K562 (cell line): Measurements from ENCODE around the gene CDH16. TPM values are rescaled to one million over a fixed set of nuclear protein-coding genes. Genes with fewer than 3 reads are reported as not detected.

ENCODE experiments used
- AFF1 ChIP-seq, 2 experiments: fragments of 450-650 bp; IDR thresholded peaks; 2 replicates each; pipeline ENCODE4 v1.6.1; 2018; ENCODE audit warnings: mild to moderate bottlenecking in 2 of 2, low read depth in 1 of 2; ENCODE audit not compliant: partially characterized antibody in 2 of 2
- BRF1 ChIP-seq: IDR thresholded peaks from 3 replicates; pipeline ENCODE4 v1.6.1; 2011; ENCODE audit warnings: borderline replicate concordance, mild to moderate bottlenecking; ENCODE audit not compliant: insufficient read length; ENCODE audit errors: extremely low read depth
- NBN ChIP-seq: fragments of 450-650 bp; IDR thresholded peaks from 2 replicates; pipeline ENCODE4 v1.6.1; 2016; ENCODE audit warnings: low read depth, mild to moderate bottlenecking
- NCOR1 ChIP-seq: fragments of 450-650 bp; IDR thresholded peaks from 2 replicates; pipeline ENCODE4 v1.6.1; 2016; ENCODE audit warnings: mild to moderate bottlenecking, moderate library complexity
- NRF1 ChIP-seq, 2 experiments: fragments of 450-650 bp; IDR thresholded peaks in 1 of 2; conservative IDR thresholded peaks in 1 of 2; 2 replicates each; pipeline ENCODE4 v1.6.1; 2014; ENCODE audit warnings: mild to moderate bottlenecking in 2 of 2
- PCBP2 ChIP-seq: fragments of 200-400 bp; formaldehyde crosslinking; IDR thresholded peaks from 2 replicates; pipeline ENCODE4 v1.6.1; 2018; ENCODE audit warnings: low read length, low read depth, mild to moderate bottlenecking, moderate library complexity; ENCODE audit not compliant: poor library complexity, severe bottlenecking
- RNF219 ChIP-seq: fragments of 250-450 bp; sonication (Bioruptor Pico); IDR thresholded peaks from 2 replicates; pipeline ENCODE4 v1.5.0; 2022; ENCODE audit warnings: mild to moderate bottlenecking
- SIX5 ChIP-seq, 2 experiments: IDR thresholded peaks; 2 replicates each; pipeline ENCODE4 v1.6.1; 2011; ENCODE audit warnings: low read length in 2 of 2, borderline replicate concordance in 1 of 2, low read depth in 1 of 2, mild to moderate bottlenecking in 1 of 2, moderate library complexity in 1 of 2; ENCODE audit not compliant: insufficient read depth in 1 of 2
- SMARCE1 ChIP-seq: fragments of 450-650 bp; IDR thresholded peaks from 2 replicates; pipeline ENCODE4 v1.7.1; 2016; ENCODE audit warnings: mild to moderate bottlenecking
- SOX6 ChIP-seq: fragments of 450-650 bp; IDR thresholded peaks from 2 replicates; pipeline ENCODE4 v1.6.1; 2014; ENCODE audit warnings: mild to moderate bottlenecking
- SREBF1 ChIP-seq: fragments of 150-350 bp; IDR thresholded peaks from 2 replicates; pipeline ENCODE4 v1.6.1; 2014; ENCODE audit warnings: antibody characterized with exemption, low read depth, low read length, borderline replicate concordance
- ZFP30 ChIP-seq: fragments of 250-450 bp; sonication (Bioruptor Pico); IDR thresholded peaks from 2 replicates; pipeline ENCODE4 v1.8.0; 2022; ENCODE audit warnings: moderate library complexity, mild to moderate bottlenecking, inconsistent platforms, borderline replicate concordance
- ZNF146 ChIP-seq: IDR thresholded peaks from one replicate; pipeline ENCODE4 v1.6.1; 2018; ENCODE audit warnings: missing compliant biosample characterization; ENCODE audit not compliant: unreplicated experiment
- ZNF165 ChIP-seq: fragments of 250-450 bp; sonication (Bioruptor Pico); IDR thresholded peaks from 2 replicates; pipeline ENCODE4 v1.4.0; 2020; ENCODE audit warnings: borderline replicate concordance
- ZNF263 ChIP-seq: sonication (generic); formaldehyde crosslinking; IDR thresholded peaks from 2 replicates; pipeline ENCODE4 v1.8.0; 2022; ENCODE audit warnings: mild to moderate bottlenecking, missing genetic modification reagents, borderline replicate concordance
- ZNF551 ChIP-seq: fragments of 250-450 bp; sonication (Bioruptor Pico); IDR thresholded peaks from 2 replicates; pipeline ENCODE4 v1.5.0; 2021; ENCODE audit warnings: mild to moderate bottlenecking, moderate library complexity
- ZNF586 ChIP-seq: fragments of 450-650 bp; formaldehyde crosslinking; conservative IDR thresholded peaks from 2 replicates; pipeline ENCODE4 v1.4.0; 2020; ENCODE audit warnings: mild to moderate bottlenecking, moderate library complexity
- polyA plus RNA-seq, 8 experiments: library from polyadenylated mRNA; depleted of rRNA in 4 of 8; stranded (reverse) in 5 of 8; unstranded in 3 of 8; fragments of >200 nt; fragmentation: Nextera tagmentation in 2 of 8; fragmentation: Illumina TruSeq in 1 of 8; extraction: Ambion mirVana in 2 of 8; extraction: Trizol in 1 of 8; gene quantifications; 2 replicates each; pipeline versions ENCODE4 v1.2.1 to v1.2.3, GENCODE V29; 2011 to 2014; ENCODE audit warnings: inconsistent platforms in 1 of 8, missing spikeins in 1 of 8
- total RNA-seq, 7 experiments: library from RNA; depleted of rRNA in 6 of 7; stranded (reverse); fragments of >200 nt in 6 of 7; fragmentation: Illumina TruSeq in 2 of 7; extraction: Trizol in 2 of 7; gene quantifications; 2 replicates each; pipeline versions ENCODE4 v1.2.1 to v1.2.3, GENCODE V29; 2011 to 2021; ENCODE audit warnings: low replicate concordance in 1 of 7
- TF ChIP-seq, protein P1 (sequence below): IDR thresholded peaks from 2 replicates; pipeline ENCODE4 v1.6.1; 2011; ENCODE audit not compliant: insufficient read length; ENCODE audit errors: extremely low read depth

CDH16 gene
- total and polyA plus RNA-seq, 9 of the 15 experiments (the other 6 are each of a cell fraction or from before 2014, with no cell fraction given), result not detected

DNA sequence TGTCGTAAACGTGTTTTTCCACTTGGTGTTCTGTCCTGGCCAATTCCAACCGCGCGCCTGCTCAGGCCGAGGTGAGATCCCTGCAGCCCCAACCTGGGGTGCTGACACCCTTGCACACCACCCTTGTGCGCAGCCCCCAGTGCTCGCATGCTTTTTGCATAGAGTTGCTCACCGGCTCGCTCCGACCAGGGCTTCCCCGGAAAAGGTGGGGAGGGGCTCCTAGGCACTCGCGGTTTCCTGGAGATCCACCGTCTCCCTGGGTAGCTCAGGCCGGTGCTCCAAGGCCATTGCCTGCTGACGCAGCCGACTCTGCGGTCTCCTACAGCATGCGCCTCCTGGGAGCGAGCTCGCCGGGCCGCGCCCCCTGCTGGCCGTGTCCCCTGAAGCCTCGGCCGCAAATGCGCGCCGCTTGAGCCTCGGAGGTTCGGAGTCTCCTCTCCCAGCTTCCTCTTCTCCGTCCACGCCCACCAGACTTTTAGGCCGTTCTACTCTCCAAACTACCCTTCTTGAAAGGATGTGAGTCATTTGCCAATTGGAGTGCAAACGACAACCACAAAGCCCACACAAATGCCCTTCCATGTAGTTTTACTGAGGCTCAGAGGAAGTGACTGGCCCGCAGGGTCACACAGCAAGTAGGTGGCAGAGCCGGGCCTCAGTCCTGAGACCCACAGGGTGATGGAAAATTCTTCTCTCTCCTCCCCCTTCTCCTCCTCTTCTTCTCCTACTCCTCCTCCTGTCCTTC lies 45.6 kb downstream of the CDH16 start (continued):
- TF ChIP-seq AFF1 (IDR thresholded peaks at IDR 0.05; ENCODE audit: low read depth in 1 of 2, partially characterized antibody in 2 of 2) (peak; percentile 11 to 38), SIX5 (IDR thresholded peaks at IDR 0.05; ENCODE audit: borderline replicate concordance in 1 of 2, insufficient read depth in 1 of 2, low read depth in 1 of 2, low read length in 2 of 2) (no peak), PCBP2 (peak; percentile 95), NBN (peak; percentile 88), ZNF165 (CRISPR knock-in tag) (no peak), ZNF586 (CRISPR knock-in tag) (no peak), ZNF146 (no peak), NCOR1 (no peak), ZNF551 (CRISPR knock-in tag) (no peak), NRF1 (conservative IDR thresholded peaks at IDR 0.05 in 1 of 2, IDR thresholded peaks at IDR 0.05 in 1 of 2) (peak; percentile 85 to 86), SOX6 (peak; percentile 70), RNF219 (CRISPR knock-in tag) (no peak), ZFP30 (CRISPR knock-in tag) (no peak), ZNF263 (CRISPR knock-in tag) (peak; percentile 99), SREBF1 (no peak), SMARCE1 (peak; percentile 71), BRF1 (no peak)
- TF ChIP-seq, protein P1, sequence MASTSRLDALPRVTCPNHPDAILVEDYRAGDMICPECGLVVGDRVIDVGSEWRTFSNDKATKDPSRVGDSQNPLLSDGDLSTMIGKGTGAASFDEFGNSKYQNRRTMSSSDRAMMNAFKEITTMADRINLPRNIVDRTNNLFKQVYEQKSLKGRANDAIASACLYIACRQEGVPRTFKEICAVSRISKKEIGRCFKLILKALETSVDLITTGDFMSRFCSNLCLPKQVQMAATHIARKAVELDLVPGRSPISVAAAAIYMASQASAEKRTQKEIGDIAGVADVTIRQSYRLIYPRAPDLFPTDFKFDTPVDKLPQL, result no peak
